Body of pancreas (tissue), 4 donors: Measurements from ENCODE around the gene LRP1-AS. TPM values are rescaled to one million over a fixed set of nuclear protein-coding genes. Genes with fewer than 3 reads are reported as not detected.

ENCODE experiments used
- ATAC-seq: fragments of 150-250 bp; one replicate; pipeline ENCODE4 v1.9.1; 2016
- DNase-seq, 4 donors: peaks; one replicate each; pipeline ENCODE4 v3.0.0-alpha.2; 2019
- H3K27ac ChIP-seq, 4 donors: fragments of 200-600 bp; sonication (generic); 1 replicate in 3 of 4; 2 replicates in 1 of 4; pipeline versions ENCODE4 v1.5.1 to v1.6.1; 2016 to 2019; ENCODE audit warnings: mild to moderate bottlenecking in 1 of 4, mixed read lengths in 1 of 4, moderate library complexity in 1 of 4
- H3K27me3 ChIP-seq, 2 donors: fragments of 200-600 bp; sonication (generic); one replicate each; pipeline ENCODE4 v1.6.0; 2016; ENCODE audit warnings: mild to moderate bottlenecking in 1 of 2
- H3K36me3 ChIP-seq, 2 donors: fragments of 200-600 bp; sonication (generic); replicated peaks in 1 of 2; 2 replicates each; pipeline ENCODE4 v1.5.1; 2016; ENCODE audit warnings: low read depth in 2 of 2; ENCODE audit not compliant: insufficient read depth in 1 of 2
- H3K4me1 ChIP-seq: fragments of 200-600 bp; sonication (generic); one replicate; pipeline ENCODE4 v1.6.0; 2016
- H3K4me3 ChIP-seq, 2 donors: fragments of 200-600 bp; sonication (generic); 1 replicate in 1 of 2; 2 replicates in 1 of 2; pipeline ENCODE4 v1.5.1; 2016 to 2019
- H3K9me3 ChIP-seq, 3 donors: fragments of 200-600 bp; sonication (generic); 1 replicate in 2 of 3; 2 replicates in 1 of 3; pipeline ENCODE4 v1.5.1; 2016
- CTCF ChIP-seq, 7 experiments: fragments of 450-650 bp in 4 of 7; fragments of 200-600 bp in 3 of 7; sonication (generic) in 3 of 7; IDR thresholded peaks; one replicate each; pipeline ENCODE4 v1.5.1; 2016 to 2019; ENCODE audit warnings: antibody characterized with exemption in 7 of 7
- POLR2A ChIP-seq, 3 donors: fragments of 450-650 bp; IDR thresholded peaks; one replicate each; pipeline ENCODE4 v1.6.1; 2016; ENCODE audit warnings: antibody characterized with exemption in 3 of 3, mild to moderate bottlenecking in 2 of 3
- WGBS, 2 donors: methylation state at CpG; one replicate each; pipeline ENCODE4 v1.1.5; 2017; 5-methylcytosine and 5-hydroxymethylcytosine counted together
- intact Hi-C: fragments of 100-400 bp; cut with DNase I; formaldehyde crosslinking; loops from one replicate; pipeline ENCODE4 v1.15.1; 2023
- total RNA-seq, 2 donors: library from RNA; depleted of rRNA; stranded (reverse); fragments of >200 nt; gene quantifications; one replicate each; pipeline ENCODE4 v1.1.0, GENCODE V29; 2016

LRP1-AS gene
- total RNA-seq, 2 donors from 2014 or later = not detected

- H3K27ac ChIP-seq = no peak overlapping the region
These were observed 33.7 kb upstream of the LRP1-AS start for GRCh38 chr12:57181072-57181471.

GRCh38 chr12:57180321-57180989, 33.0 kb upstream of the LRP1-AS start:
- ATAC-seq = no peak
- no peak for TF ChIP-seq CTCF (IDR thresholded peaks at IDR 0.05)
- no peak for TF ChIP-seq POLR2A (IDR thresholded peaks at IDR 0.05)
- no peak for DNase-seq
- 88% methylated on average over 20 of the region's 20 CpGs; no CpG with 5 or more reads in 1 of the 2 donors for WGBS, 2 donors
- H3K27me3 ChIP-seq = no peaks in the 10 kb centered on the region
- H3K9me3 ChIP-seq = no peaks in the 10 kb centered on the region
- H3K4me1 ChIP-seq = no peaks in the 10 kb centered on the region
- no peaks in the 10 kb centered on the region for H3K36me3 ChIP-seq
- intact Hi-C loops = no loop called here
- H3K4me3 ChIP-seq = no peak overlapping the region
- H3K27ac ChIP-seq = no peak overlapping the region

More at GRCh38 chr12:57181072-57181471, 33.7 kb upstream of the LRP1-AS start:
- ATAC-seq (no peak), DNase-seq (no peak)
- no peaks in the 10 kb centered on the region for H3K27me3 ChIP-seq
- H3K4me3 ChIP-seq = no peak overlapping the region
- no peaks in the 10 kb centered on the region for H3K36me3 ChIP-seq
- intact Hi-C loops = no loop called here
- no peaks in the 10 kb centered on the region for H3K4me1 ChIP-seq
- H3K9me3 ChIP-seq = no peaks in the 10 kb centered on the region
- no peak for TF ChIP-seq CTCF (IDR thresholded peaks at IDR 0.05)
- WGBS, 2 donors = 72 to 77% methylated on average over 9 of the region's 9 CpGs

GRCh38 chr12:57179331-57180086, 32.1 kb upstream of the LRP1-AS start:
- WGBS, 2 donors = 82 to 88% methylated on average over 22 to 27 of the region's 27 CpGs
- intact Hi-C loops = loop anchor here (5.0 kb wide), 1 partner anchor 47 kb away; no protein-coding TSS in a partner anchor
- TF ChIP-seq POLR2A (IDR thresholded peaks at IDR 0.05) = no peak
- TF ChIP-seq CTCF (IDR thresholded peaks at IDR 0.05) = no peak
- ATAC-seq = no peak
- Histone ChIP-seq H3K27ac (no peak overlapping the region), H3K4me3 (no peak overlapping the region), H3K9me3 (no peaks in the 10 kb centered on the region), H3K36me3 (no peaks in the 10 kb centered on the region), H3K27me3 (no peaks in the 10 kb centered on the region), H3K4me1 (no peaks in the 10 kb centered on the region)
- DNase-seq = no peak

- DNase-seq (no peak), ATAC-seq (no peak)
- no peaks in the 10 kb centered on the region for H3K36me3 ChIP-seq
- no peak for TF ChIP-seq POLR2A (IDR thresholded peaks at IDR 0.05)
- no peak for TF ChIP-seq CTCF (IDR thresholded peaks at IDR 0.05)
- no peaks in the 10 kb centered on the region for H3K9me3 ChIP-seq
- H3K4me3 ChIP-seq = no peak overlapping the region
- no peak overlapping the region for H3K27ac ChIP-seq
- no peaks in the 10 kb centered on the region for H3K27me3 ChIP-seq
- H3K4me1 ChIP-seq = no peaks in the 10 kb centered on the region
- intact Hi-C loops = loop anchor here (5.0 kb wide), 1 partner anchor 46 kb away; no protein-coding TSS in a partner anchor
- WGBS, 2 donors = 84 to 90% methylated on average over 6 to 14 of the region's 14 CpGs
These were observed 30.8 kb upstream of the LRP1-AS start for GRCh38 chr12:57178213-57178612.
